Vagina (tissue), 2 donors: Measurements from ENCODE around the gene ZMAT2.

Experiments
- CTCF ChIP-seq, 3 experiments: fragments of 450-650 bp in 2 of 3; fragments of 200-600 bp in 1 of 3; sonication (generic) in 1 of 3; IDR thresholded peaks; one replicate each; pipeline ENCODE4 v1.5.1; 2017 to 2019; ENCODE audit warnings: antibody characterized with exemption in 3 of 3, mild to moderate bottlenecking in 2 of 3, moderate library complexity in 2 of 3
- POLR2A ChIP-seq, 2 donors: fragments of 450-650 bp; IDR thresholded peaks; one replicate each; pipeline ENCODE4 v1.6.1; 2017; ENCODE audit warnings: antibody characterized with exemption in 2 of 2, mild to moderate bottlenecking in 2 of 2, moderate library complexity in 2 of 2

- TF ChIP-seq CTCF (IDR thresholded peaks at IDR 0.05) (no peak), POLR2A (IDR thresholded peaks at IDR 0.05) (no peak)
Measured at GRCh38 chr5:140734354-140734753, 34.1 kb downstream of the ZMAT2 start.
